ENCODE measurements around the gene ERCC6L. TPM values are rescaled to one million over a fixed set of nuclear protein-coding genes. Genes with fewer than 3 reads are reported as not detected.

ERCC6L gene
- polyA plus RNA-seq, 1 donor (not counting 4 experiments of a cell fraction or from before 2014, with no cell fraction given), result 4.1 TPM

DNA sequence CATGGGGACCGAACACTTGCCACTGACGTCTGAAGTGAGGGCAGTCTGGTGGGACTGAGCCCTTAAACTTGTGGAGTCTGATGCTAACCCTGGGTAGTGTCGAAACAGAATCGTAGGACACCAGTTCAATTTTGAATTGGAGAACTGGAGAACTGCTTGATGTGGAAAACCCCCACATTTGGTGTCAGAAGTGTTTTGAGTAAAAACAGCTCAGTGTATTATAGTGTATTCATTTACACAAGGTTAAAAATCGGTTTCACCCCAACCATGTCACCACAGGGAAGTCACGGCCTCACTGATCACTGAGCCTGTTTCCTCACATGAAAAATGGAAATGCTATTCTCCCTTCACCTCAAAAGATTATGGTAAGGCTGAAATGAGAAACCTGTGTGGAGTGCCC, 35.4 kb downstream of the ERCC6L start:
- DNase-seq (ENCODE audit: low read depth, low spot score) (no peak), FAIRE-seq (no peak)
- no peaks in the 10 kb centered on the region for H4K20me1 ChIP-seq (ENCODE audit: control insufficient read depth, extremely low read depth, insufficient read depth, low read length)
- H3K27ac ChIP-seq (ENCODE audit: control insufficient read depth, insufficient read depth, low read length), result no peak overlapping the region
- no peaks in the 10 kb centered on the region for H3K79me2 ChIP-seq (ENCODE audit: control insufficient read depth, insufficient read depth, low read length)
- peaks cover 20% of the 10 kb centered on the region for H3K4me1 ChIP-seq (ENCODE audit: control insufficient read depth, extremely low read depth, insufficient read depth, low read length)
- no peaks in the 10 kb centered on the region for H3K9me3 ChIP-seq (ENCODE audit: control insufficient read depth, low read depth, low read length)
- dilution Hi-C loops (cut with MboI; ENCODE audit: extremely low pct_ligation_motif_present, low sequenced_read_pairs), result no loop called here
- H3K4me3 ChIP-seq (ENCODE audit: control insufficient read depth in 2 of 3, extremely low read depth in 1 of 3, insufficient read depth in 2 of 3, low read depth in 1 of 3, low read length in 3 of 3), result no peak overlapping the region
- no peak overlapping the region for H3K4me2 ChIP-seq (ENCODE audit: control insufficient read depth, extremely low read depth, insufficient read depth, low read depth, low read length)
- no peak overlapping the region for H3K9ac ChIP-seq (ENCODE audit: control insufficient read depth, extremely low read depth, insufficient read depth, low read length)
- H3K36me3 ChIP-seq (ENCODE audit: control insufficient read depth in 2 of 2, extremely low read depth in 1 of 2, insufficient read depth in 2 of 2, low read length in 2 of 2), result no peaks in the 10 kb centered on the region
- no peaks in the 10 kb centered on the region for H3K9me1 ChIP-seq (ENCODE audit: control insufficient read depth, extremely low read depth, insufficient read depth, low read length)
- H2AFZ ChIP-seq (ENCODE audit: control insufficient read depth, low read length), result no peak overlapping the region
- no peak for TF ChIP-seq EZH2 (IDR thresholded peaks at IDR 0.05; ENCODE audit: low read length)
- TF ChIP-seq, protein P1, sequence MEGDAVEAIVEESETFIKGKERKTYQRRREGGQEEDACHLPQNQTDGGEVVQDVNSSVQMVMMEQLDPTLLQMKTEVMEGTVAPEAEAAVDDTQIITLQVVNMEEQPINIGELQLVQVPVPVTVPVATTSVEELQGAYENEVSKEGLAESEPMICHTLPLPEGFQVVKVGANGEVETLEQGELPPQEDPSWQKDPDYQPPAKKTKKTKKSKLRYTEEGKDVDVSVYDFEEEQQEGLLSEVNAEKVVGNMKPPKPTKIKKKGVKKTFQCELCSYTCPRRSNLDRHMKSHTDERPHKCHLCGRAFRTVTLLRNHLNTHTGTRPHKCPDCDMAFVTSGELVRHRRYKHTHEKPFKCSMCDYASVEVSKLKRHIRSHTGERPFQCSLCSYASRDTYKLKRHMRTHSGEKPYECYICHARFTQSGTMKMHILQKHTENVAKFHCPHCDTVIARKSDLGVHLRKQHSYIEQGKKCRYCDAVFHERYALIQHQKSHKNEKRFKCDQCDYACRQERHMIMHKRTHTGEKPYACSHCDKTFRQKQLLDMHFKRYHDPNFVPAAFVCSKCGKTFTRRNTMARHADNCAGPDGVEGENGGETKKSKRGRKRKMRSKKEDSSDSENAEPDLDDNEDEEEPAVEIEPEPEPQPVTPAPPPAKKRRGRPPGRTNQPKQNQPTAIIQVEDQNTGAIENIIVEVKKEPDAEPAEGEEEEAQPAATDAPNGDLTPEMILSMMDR (optimal IDR thresholded peaks at IDR 0.05 in 1 of 3, IDR thresholded peaks at IDR 0.05 in 1 of 3, conservative IDR thresholded peaks at IDR 0.05 in 1 of 3; ENCODE audit: extremely low read depth in 1 of 3, insufficient read depth in 2 of 3, low read length in 3 of 3), result no peak
- peaks cover 4% of the 10 kb centered on the region for H3K27me3 ChIP-seq (ENCODE audit: control insufficient read depth, extremely low read depth, insufficient read depth, low read length)

DNA sequence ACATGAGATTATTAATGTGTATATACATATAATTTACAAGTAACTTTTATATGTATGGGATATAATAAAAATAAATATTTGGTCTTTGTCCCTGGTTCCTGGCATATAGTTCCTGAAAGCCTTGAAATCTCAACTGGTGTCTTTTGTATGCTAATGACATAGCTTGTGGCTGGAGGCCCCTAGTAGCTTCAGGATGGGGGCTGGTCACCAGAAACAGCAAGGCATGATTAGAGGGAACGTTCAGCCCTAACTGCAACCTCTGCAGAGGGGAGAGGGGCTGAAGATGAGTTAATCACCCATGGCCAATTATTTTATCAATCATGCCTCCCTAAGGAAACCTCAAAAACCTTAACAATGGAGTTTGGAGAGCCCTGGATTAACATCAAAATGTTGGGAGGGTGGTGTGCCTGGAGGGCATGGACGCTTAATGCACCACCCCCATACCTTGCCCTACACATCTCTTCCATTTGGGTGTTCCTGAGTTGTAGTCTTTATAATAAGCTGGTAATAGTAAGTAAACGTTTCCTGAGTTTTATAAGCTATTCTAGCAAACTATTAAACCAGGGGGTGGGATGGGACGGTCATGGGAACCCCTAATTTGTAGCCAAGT, 35.9 kb downstream of the ERCC6L start:
- dilution Hi-C loops (cut with MboI; ENCODE audit: extremely low pct_ligation_motif_present, low sequenced_read_pairs), result no loop called here
- Histone ChIP-seq H3K4me2 (ENCODE audit: control insufficient read depth, extremely low read depth, insufficient read depth, low read depth, low read length) (no peak overlapping the region), H3K9ac (ENCODE audit: control insufficient read depth, extremely low read depth, insufficient read depth, low read length) (no peak overlapping the region), H3K27me3 (ENCODE audit: control insufficient read depth, extremely low read depth, insufficient read depth, low read length) (peaks cover 4% of the 10 kb centered on the region), H3K4me3 (ENCODE audit: control insufficient read depth in 2 of 3, extremely low read depth in 1 of 3, insufficient read depth in 2 of 3, low read depth in 1 of 3, low read length in 3 of 3) (no peak overlapping the region), H3K79me2 (ENCODE audit: control insufficient read depth, insufficient read depth, low read length) (no peaks in the 10 kb centered on the region), H3K27ac (ENCODE audit: control insufficient read depth, insufficient read depth, low read length) (peak overlapping the region; percentile 81), H4K20me1 (ENCODE audit: control insufficient read depth, extremely low read depth, insufficient read depth, low read length) (no peaks in the 10 kb centered on the region), H3K9me3 (ENCODE audit: control insufficient read depth, low read depth, low read length) (no peaks in the 10 kb centered on the region), H2AFZ (ENCODE audit: control insufficient read depth, low read length) (no peak overlapping the region), H3K4me1 (ENCODE audit: control insufficient read depth, extremely low read depth, insufficient read depth, low read length) (peaks cover 20% of the 10 kb centered on the region), H3K36me3 (ENCODE audit: control insufficient read depth in 2 of 2, extremely low read depth in 1 of 2, insufficient read depth in 2 of 2, low read length in 2 of 2) (no peaks in the 10 kb centered on the region), H3K9me1 (ENCODE audit: control insufficient read depth, extremely low read depth, insufficient read depth, low read length) (no peaks in the 10 kb centered on the region)
- no peak for TF ChIP-seq EZH2 (IDR thresholded peaks at IDR 0.05; ENCODE audit: low read length)
- TF ChIP-seq, protein P1 (optimal IDR thresholded peaks at IDR 0.05 in 1 of 3, IDR thresholded peaks at IDR 0.05 in 1 of 3, conservative IDR thresholded peaks at IDR 0.05 in 1 of 3; ENCODE audit: extremely low read depth in 1 of 3, insufficient read depth in 2 of 3, low read length in 3 of 3), result no peak
- no peak for FAIRE-seq
- DNase-seq (ENCODE audit: low read depth, low spot score), result no peak

Measured in keratinocyte (primary cell).